Measurements from ENCODE around the gene ASB5. TPM values are rescaled to one million over a fixed set of nuclear protein-coding genes. Genes with fewer than 3 reads are reported as not detected.

ASB5 gene
- total and polyA plus RNA-seq, 2 of the 8 experiments (the other 6 are each of a cell fraction or from before 2014, with no cell fraction given): 0.02 TPM; not detected in 1

DNA sequence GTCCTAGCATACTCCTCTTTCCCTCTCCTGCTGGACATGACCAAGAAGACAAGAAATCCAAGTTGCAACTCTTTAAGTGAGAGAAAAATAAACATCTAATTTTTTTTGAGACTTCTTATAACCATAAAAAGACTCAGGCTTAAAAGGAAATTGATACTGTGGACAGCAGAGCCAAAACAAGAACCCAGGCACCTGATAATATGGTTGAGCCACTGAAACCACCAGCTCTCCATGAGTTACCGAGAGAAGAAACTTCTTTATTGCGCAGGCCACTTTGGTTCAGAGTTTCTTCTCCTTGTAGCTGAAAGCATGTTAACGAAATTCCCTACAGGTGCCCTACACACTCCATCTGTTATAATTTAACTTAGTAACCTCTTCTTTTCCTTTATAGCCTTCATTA, 39.4 kb upstream of the ASB5 start:
- Histone ChIP-seq H3K4me2 (ENCODE audit: insufficient read depth in 1 of 2, low read depth in 2 of 2, low read length in 2 of 2) (no peak overlapping the region), H2AK5ac (ENCODE audit: low read depth, low read length) (no peak overlapping the region), H2BK12ac (ENCODE audit: low read depth, low read length) (no peak overlapping the region), H4K5ac (ENCODE audit: insufficient read length, low read depth, low read length) (no peak overlapping the region), H3K27ac (ENCODE audit: low read depth, low read length) (no peak overlapping the region), H3K14ac (ENCODE audit: insufficient read length) (no peak overlapping the region), H3K18ac (ENCODE audit: extremely low read depth, low read length) (no peak overlapping the region), H3K9ac (replicated peaks in 1 of 4; ENCODE audit: extremely low read depth in 1 of 4, low read depth in 3 of 4, low read length in 3 of 4) (no peak overlapping the region), H3K79me2 (ENCODE audit: control insufficient read depth in 1 of 2, insufficient read depth in 2 of 2, low read length in 2 of 2) (no peaks in the 10 kb centered on the region), H2BK20ac (ENCODE audit: low read length) (no peak overlapping the region), H3K79me1 (ENCODE audit: low read depth, low read length) (no peaks in the 10 kb centered on the region), H3K36me3 (ENCODE audit: control insufficient read depth in 2 of 4, insufficient read depth in 4 of 4, low read length in 3 of 4) (no peaks in the 10 kb centered on the region; a peak in 1 of 8 replicates), H3K23ac (ENCODE audit: insufficient read length) (no peak overlapping the region), H2BK15ac (ENCODE audit: low read length) (no peak overlapping the region), H3K4me3 (ENCODE audit: extremely low read depth in 1 of 4, insufficient read depth in 2 of 4, low read depth in 3 of 4, low read length in 4 of 4) (no peak overlapping the region), H2BK120ac (replicated peaks; ENCODE audit: low read depth, low read length) (no peak overlapping the region), H3K4ac (replicated peaks; ENCODE audit: insufficient read length, low read depth, low read length) (no peak overlapping the region), H3K56ac (replicated peaks; ENCODE audit: insufficient read length, low read depth, low read length) (no peak overlapping the region), H4K8ac (ENCODE audit: extremely low read depth, insufficient read depth, low read length) (no peak overlapping the region), H3K4me1 (replicated peaks in 1 of 4; ENCODE audit: control insufficient read depth in 3 of 4, insufficient read depth in 4 of 4, low read length in 3 of 4) (no peaks in the 10 kb centered on the region), H3K9me3 (ENCODE audit: insufficient read depth in 2 of 2, low read depth in 1 of 2, low read length in 1 of 2) (no peaks in the 10 kb centered on the region), H4K91ac (replicated peaks; ENCODE audit: insufficient read length, low read length) (no peak overlapping the region), H3K23me2 (ENCODE audit: low read depth, low read length) (no peaks in the 10 kb centered on the region), H4K20me1 (replicated peaks in 1 of 2; ENCODE audit: control insufficient read depth in 1 of 2, insufficient read depth in 2 of 2, low read length in 2 of 2) (no peaks in the 10 kb centered on the region), H3K27me3 (replicated peaks in 1 of 4; ENCODE audit: control insufficient read depth in 3 of 4, extremely low read depth in 1 of 4, insufficient read depth in 3 of 4, low read length in 3 of 4) (peaks cover 0 to 7% (median 3%) of the 10 kb centered on the region in 4 experiments; a peak in 3 of 7 replicates), H2BK5ac (ENCODE audit: low read depth, low read length) (no peak overlapping the region), H2AFZ (ENCODE audit: low read length) (no peak overlapping the region)
- no peak for TF ChIP-seq TAF1 (IDR thresholded peaks at IDR 0.05; ENCODE audit: low read depth, low read length)
- TF ChIP-seq, protein P1, sequence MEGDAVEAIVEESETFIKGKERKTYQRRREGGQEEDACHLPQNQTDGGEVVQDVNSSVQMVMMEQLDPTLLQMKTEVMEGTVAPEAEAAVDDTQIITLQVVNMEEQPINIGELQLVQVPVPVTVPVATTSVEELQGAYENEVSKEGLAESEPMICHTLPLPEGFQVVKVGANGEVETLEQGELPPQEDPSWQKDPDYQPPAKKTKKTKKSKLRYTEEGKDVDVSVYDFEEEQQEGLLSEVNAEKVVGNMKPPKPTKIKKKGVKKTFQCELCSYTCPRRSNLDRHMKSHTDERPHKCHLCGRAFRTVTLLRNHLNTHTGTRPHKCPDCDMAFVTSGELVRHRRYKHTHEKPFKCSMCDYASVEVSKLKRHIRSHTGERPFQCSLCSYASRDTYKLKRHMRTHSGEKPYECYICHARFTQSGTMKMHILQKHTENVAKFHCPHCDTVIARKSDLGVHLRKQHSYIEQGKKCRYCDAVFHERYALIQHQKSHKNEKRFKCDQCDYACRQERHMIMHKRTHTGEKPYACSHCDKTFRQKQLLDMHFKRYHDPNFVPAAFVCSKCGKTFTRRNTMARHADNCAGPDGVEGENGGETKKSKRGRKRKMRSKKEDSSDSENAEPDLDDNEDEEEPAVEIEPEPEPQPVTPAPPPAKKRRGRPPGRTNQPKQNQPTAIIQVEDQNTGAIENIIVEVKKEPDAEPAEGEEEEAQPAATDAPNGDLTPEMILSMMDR (IDR thresholded peaks at IDR 0.05; ENCODE audit: control extremely low read depth in 1 of 3, insufficient read depth in 1 of 3, low read depth in 1 of 3, low read length in 3 of 3): no peak
- no peak for TF ChIP-seq RXRA (IDR thresholded peaks at IDR 0.05; ENCODE audit: insufficient read depth, low read depth, low read length)
- no peak for TF ChIP-seq EGR1 (IDR thresholded peaks at IDR 0.05; ENCODE audit: borderline replicate concordance, low read depth, low read length)
- TF ChIP-seq RNF2 (IDR thresholded peaks at IDR 0.05; ENCODE audit: borderline replicate concordance, low read depth, low read length, missing control alignments, poor library complexity, severe bottlenecking): no peak
- no peak for TF ChIP-seq TBP (IDR thresholded peaks at IDR 0.05; ENCODE audit: low read depth, low read length)
- no peak for TF ChIP-seq BACH1 (IDR thresholded peaks at IDR 0.05; ENCODE audit: low read length)
- TF ChIP-seq CEBPB (IDR thresholded peaks at IDR 0.05; ENCODE audit: low read depth, low read length): no peak
- FAIRE-seq (no peak), DNase-seq (ENCODE audit: low read depth in 1 of 2, low spot score in 2 of 2) (no peak)
- 89% methylated on average over 3 of the region's 3 CpGs; no CpG with 5 or more reads in 1 of the 2 experiments for WGBS, 2 experiments (ENCODE audit: extremely low coverage in 1 of 2, insufficient coverage in 1 of 2, insufficient read length in 1 of 2, insufficient replicate concordance in 2 of 2, low coverage in 1 of 2, low lambda C conversion rate in 2 of 2, missing lambda C conversion rate in 1 of 2)
- CTCF ChIA-PET (ENCODE audit: partially characterized antibody): interaction anchor here (1.3 kb wide), 1 partner anchor 31 kb away, joined by 5 read pairs; no protein-coding TSS in a partner anchor
- POLR2A ChIA-PET (ENCODE audit: partially characterized antibody): interaction anchor here (1.3 kb wide), 1 partner anchor 11 kb away, joined by 4 read pairs; no protein-coding TSS in a partner anchor

All from H1 (cell line).